Measurements from ENCODE around the gene CAGE1.

Gene CAGE1

DNA sequence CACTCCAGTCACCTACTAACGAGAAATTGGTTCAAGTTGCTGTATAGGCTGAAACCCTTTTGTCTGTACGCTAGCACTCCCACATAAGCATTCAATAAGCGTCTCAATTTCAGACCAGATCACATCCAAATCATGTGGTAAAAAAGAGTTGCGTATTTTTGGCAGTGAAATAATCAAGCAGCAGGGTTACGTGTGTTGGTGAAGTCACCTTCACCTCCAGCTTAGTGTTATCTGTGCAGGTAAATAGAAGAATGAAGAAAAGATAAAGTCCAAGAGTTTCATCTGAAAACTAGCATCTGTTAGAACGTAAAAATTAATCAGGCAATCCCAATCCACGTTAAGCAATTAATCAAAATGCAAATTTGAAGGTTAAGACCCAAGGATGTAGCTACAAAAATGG lies 87.8 kb downstream of the CAGE1 start:
- DNase-seq = no peak

- no peak for DNase-seq
Measured at GRCh38 chr6:7300926-7301325, 88.6 kb downstream of the CAGE1 start.

- no peak for DNase-seq
Measured at GRCh38 chr6:7298113-7298512, 91.4 kb downstream of the CAGE1 start.

DNA sequence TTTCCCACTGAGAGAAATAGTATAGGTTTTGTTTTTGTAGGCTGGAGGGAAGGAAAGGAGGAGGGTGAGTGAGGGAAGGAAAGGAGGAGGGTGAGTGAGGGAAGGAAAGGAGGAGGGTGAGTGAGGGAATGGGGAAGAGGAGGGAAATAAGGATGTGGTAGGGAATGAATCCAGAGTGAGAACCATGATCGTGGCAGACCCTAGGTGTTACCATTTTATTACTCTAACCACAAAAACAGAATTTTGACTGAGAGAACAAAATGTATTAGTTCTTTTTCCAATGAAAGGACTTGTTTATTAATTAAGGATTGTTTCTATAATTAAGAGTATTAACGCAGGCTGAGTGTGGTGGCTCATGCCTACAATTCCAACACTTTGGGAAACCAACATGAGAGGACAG lies 92.9 kb downstream of the CAGE1 start:
- DNase-seq = no peak

DNA sequence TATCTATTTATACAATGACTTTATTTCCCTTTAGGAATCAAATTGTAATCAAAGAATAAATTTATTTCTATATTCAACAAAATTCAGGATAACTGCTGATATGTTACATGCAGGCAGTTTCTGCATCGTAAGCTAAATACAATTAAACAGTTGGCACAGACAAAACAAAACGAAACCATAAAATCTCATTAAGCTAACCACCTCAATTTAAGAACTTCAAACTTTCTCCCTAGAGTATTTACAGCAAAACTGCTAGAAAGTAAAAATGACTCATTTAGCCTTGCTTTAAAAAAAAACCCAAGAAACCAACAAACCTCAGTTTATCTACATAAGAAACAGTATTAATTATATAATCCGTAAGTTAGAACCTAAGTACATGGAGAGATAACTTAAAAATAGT lies 93.6 kb downstream of the CAGE1 start:
- DNase-seq = no peak

DNA sequence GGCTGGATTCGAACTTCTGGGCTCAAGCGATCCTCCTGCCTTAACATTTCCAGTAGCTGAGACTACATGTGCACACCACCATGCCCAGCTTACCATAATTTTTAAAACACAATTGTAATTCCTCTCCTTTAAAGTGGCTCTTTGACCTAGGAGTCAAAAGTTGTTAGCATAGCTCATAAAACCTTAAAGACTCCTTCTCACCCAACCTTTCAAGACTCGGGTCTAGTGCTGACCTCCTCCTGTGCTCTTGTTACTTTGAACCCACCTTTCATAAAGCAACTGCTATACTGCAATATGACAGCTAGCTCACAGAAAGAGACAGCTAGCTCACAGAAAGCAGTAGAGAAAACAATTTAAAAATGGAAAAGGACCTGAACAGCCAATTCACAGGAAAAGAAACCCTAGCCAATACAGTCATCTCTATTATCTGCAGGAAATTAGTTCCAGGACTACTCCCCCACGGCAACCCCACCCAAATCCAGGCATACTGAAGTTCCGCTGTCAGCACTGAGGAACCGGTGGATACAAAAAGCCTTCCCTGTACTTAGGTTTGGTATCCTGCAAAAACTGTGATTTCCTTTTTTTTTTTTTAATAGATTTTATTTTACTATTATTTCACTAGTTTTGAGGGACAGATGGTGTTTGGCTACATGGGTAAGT lies 96.8 kb downstream of the CAGE1 start:
- no peak for DNase-seq

- no peak for DNase-seq
Measured at GRCh38 chr6:7290079-7290478, 99.5 kb downstream of the CAGE1 start.

DNA sequence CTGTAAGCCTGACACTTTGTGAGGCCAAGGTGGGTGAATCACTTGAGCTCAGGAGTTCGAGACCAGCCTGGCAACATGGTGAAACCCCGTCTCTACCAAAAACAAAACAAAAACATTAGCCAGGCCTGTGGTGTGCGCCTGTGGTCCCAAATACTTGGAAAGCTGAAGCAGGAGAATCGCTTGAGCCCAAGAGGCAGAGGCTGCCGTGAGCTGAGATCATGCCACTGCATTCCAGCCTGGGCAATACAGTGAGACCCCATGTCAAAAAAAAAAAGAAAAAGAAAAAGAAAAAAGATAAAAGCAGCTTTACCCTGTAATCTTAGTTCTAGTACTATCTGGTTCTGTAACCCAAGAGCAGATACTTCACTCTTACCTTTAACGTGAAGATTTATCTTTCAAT lies 104.1 kb downstream of the CAGE1 start:
- no peak for DNase-seq

GRCh38 chr6:7283676-7284075 lies 105.9 kb downstream of the CAGE1 start:
- no peak for DNase-seq

DNA sequence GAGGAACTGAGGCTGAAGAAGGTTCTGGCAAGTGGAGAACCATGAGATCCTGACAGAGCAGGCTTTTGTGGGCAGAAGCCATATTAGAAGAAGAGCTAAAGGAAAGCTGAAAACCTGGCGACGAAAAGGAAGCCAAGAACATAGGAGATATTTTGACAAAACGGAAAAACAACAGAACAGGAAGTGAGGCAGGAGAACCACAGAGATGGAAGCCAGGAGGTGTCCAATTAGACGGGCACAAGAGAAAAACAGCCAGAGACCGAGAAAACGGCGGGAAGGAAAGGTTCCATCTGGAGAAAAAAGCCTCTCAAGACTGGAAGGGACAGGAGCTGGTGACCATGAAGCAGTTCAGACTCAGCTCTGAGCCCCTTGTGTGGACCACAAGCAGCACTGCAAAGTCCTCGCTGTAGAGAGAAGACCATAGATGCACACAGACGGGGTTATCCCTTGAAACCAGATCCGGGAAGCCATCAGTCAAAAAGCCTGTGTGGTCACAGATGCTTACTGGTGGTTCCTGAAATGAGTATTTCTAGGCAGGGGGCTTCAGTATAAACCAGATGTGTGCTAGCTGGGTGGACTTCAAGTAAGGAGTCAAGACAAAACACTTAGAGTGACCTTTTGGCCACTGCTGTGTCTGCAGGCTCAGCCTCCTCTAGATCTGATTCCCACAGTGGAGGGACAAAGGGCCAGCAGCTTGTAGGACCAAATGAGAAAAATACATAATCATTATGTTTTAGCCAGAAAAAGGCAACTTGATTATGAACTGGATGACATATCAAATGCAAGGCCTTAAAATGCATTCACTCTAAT lies 107.2 kb downstream of the CAGE1 start:
- no peak for DNase-seq
